ENCODE measurements around the gene PELI1.
"Not testable (repeated sequence)": the region's sequence is repeated elsewhere in the genome, so short reads cannot be mapped to it uniquely, and the experiment has no call there.

The PELI1 gene

GRCh38 chr2:64085936-64086335, 58.3 kb downstream of the PELI1 start:
- no peak for DNase-seq (ENCODE audit: low read depth)

GRCh38 chr2:64081046-64081445, 63.2 kb downstream of the PELI1 start:
- DNase-seq (ENCODE audit: low read depth) = no peak

- no peak for DNase-seq (ENCODE audit: low read depth)
Observed at GRCh38 chr2:64080179-64080578, 64.0 kb downstream of the PELI1 start.

GRCh38 chr2:64079688-64080087, 64.5 kb downstream of the PELI1 start:
- DNase-seq (ENCODE audit: low read depth) = not testable (repeated sequence)

- not testable (repeated sequence) for DNase-seq (ENCODE audit: low read depth)
Observed at GRCh38 chr2:64076828-64077227, 67.4 kb downstream of the PELI1 start.

GRCh38 chr2:64074616-64075015, 69.6 kb downstream of the PELI1 start:
- DNase-seq (ENCODE audit: low read depth) = not testable (repeated sequence)

- no peak for DNase-seq (ENCODE audit: low read depth)
Observed at GRCh38 chr2:64067326-64067725, 76.9 kb downstream of the PELI1 start.

- DNase-seq (ENCODE audit: low read depth) = no peak
Observed at GRCh38 chr2:64065516-64065915, 78.7 kb downstream of the PELI1 start.

GRCh38 chr2:64063924-64064331, 80.3 kb downstream of the PELI1 start:
- DNase-seq (ENCODE audit: low read depth) = peak; percentile 73

GRCh38 chr2:64063454-64063853, 80.8 kb downstream of the PELI1 start:
- DNase-seq (ENCODE audit: low read depth) = no peak

GRCh38 chr2:64062840-64063239, 81.4 kb downstream of the PELI1 start:
- no peak for DNase-seq (ENCODE audit: low read depth)

GRCh38 chr2:64059270-64059669, 85.0 kb downstream of the PELI1 start:
- no peak for DNase-seq (ENCODE audit: low read depth)

- DNase-seq (ENCODE audit: low read depth) = no peak
Observed at GRCh38 chr2:64056021-64056420, 88.2 kb downstream of the PELI1 start.

- DNase-seq (ENCODE audit: low read depth) = no peak
Observed at GRCh38 chr2:64054161-64054915, 89.9 kb downstream of the PELI1 start.

- DNase-seq (ENCODE audit: low read depth) = no peak
Observed at GRCh38 chr2:64052463-64053241, 91.6 kb downstream of the PELI1 start.

- no peak for DNase-seq (ENCODE audit: low read depth)
Observed at GRCh38 chr2:64049633-64050220, 94.5 kb downstream of the PELI1 start.

GRCh38 chr2:64045938-64046337, 98.3 kb downstream of the PELI1 start:
- DNase-seq (ENCODE audit: low read depth) = no peak
